ENCODE results near the gene COPG1.

COPG1 gene

DNA sequence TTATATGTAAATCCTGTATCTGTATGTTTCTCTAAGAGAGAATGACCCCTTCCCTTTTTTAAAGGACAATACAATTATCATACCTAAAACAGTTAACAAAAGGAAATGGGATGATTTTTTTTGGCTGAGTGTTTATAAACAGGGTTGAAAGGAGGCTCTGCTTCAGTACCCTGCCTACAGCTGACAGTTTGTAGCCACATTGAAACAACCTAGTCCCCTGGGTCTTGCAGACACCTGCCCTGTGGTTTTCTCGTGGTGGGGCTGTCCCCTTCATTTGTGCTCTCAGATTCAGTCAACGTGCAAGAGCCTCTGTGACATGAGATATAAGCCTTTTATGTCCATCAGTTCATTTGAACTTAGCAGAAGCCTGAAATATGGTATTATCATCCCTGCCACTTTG lies 27.0 kb downstream of the COPG1 start:
- no peak for ATAC-seq
- no peak for TF ChIP-seq PPARA (CRISPR knock-in tag; IDR thresholded peaks at IDR 0.05; ENCODE audit: borderline replicate concordance)
- TF ChIP-seq SNAI2 (CRISPR knock-in tag; IDR thresholded peaks at IDR 0.05) = no peak
- no peak for TF ChIP-seq ISL1 (CRISPR knock-in tag; IDR thresholded peaks at IDR 0.05)
- TF ChIP-seq TOX (CRISPR knock-in tag; IDR thresholded peaks at IDR 0.05; ENCODE audit: borderline replicate concordance) = no peak
- TF ChIP-seq ZNF70 (CRISPR knock-in tag; IDR thresholded peaks at IDR 0.05) = no peak
- no peak for TF ChIP-seq ZFP30 (CRISPR knock-in tag; IDR thresholded peaks at IDR 0.05)
- TF ChIP-seq CSDC2 (CRISPR knock-in tag; IDR thresholded peaks at IDR 0.05) = no peak
- no peak for TF ChIP-seq ZNF8 (CRISPR knock-in tag; IDR thresholded peaks at IDR 0.05)
- no peak for TF ChIP-seq ZNF565 (CRISPR knock-in tag; conservative IDR thresholded peaks at IDR 0.05; ENCODE audit: low read depth)
- no peak for TF ChIP-seq ARNTL (CRISPR knock-in tag; IDR thresholded peaks at IDR 0.05; ENCODE audit: borderline replicate concordance, low read depth)
- TF ChIP-seq, protein P1, sequence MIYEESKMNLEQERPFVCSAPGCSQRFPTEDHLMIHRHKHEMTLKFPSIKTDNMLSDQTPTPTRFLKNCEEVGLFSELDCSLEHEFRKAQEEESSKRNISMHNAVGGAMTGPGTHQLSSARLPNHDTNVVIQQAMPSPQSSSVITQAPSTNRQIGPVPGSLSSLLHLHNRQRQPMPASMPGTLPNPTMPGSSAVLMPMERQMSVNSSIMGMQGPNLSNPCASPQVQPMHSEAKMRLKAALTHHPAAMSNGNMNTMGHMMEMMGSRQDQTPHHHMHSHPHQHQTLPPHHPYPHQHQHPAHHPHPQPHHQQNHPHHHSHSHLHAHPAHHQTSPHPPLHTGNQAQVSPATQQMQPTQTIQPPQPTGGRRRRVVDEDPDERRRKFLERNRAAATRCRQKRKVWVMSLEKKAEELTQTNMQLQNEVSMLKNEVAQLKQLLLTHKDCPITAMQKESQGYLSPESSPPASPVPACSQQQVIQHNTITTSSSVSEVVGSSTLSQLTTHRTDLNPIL (CRISPR knock-in tag; IDR thresholded peaks at IDR 0.05; ENCODE audit: low read depth) = no peak
- TF ChIP-seq, protein P2, sequence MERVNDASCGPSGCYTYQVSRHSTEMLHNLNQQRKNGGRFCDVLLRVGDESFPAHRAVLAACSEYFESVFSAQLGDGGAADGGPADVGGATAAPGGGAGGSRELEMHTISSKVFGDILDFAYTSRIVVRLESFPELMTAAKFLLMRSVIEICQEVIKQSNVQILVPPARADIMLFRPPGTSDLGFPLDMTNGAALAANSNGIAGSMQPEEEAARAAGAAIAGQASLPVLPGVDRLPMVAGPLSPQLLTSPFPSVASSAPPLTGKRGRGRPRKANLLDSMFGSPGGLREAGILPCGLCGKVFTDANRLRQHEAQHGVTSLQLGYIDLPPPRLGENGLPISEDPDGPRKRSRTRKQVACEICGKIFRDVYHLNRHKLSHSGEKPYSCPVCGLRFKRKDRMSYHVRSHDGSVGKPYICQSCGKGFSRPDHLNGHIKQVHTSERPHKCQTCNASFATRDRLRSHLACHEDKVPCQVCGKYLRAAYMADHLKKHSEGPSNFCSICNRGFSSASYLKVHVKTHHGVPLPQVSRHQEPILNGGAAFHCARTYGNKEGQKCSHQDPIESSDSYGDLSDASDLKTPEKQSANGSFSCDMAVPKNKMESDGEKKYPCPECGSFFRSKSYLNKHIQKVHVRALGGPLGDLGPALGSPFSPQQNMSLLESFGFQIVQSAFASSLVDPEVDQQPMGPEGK (CRISPR knock-in tag; IDR thresholded peaks at IDR 0.05; ENCODE audit: borderline replicate concordance) = no peak
- TF ChIP-seq TCF4 (CRISPR knock-in tag; IDR thresholded peaks at IDR 0.05; ENCODE audit: borderline replicate concordance) = no peak
- no peak for TF ChIP-seq OSR1 (CRISPR knock-in tag; IDR thresholded peaks at IDR 0.05)
- no peak for TF ChIP-seq RARB (CRISPR knock-in tag; IDR thresholded peaks at IDR 0.05)
- no peak for TF ChIP-seq BACH2 (CRISPR knock-in tag; IDR thresholded peaks at IDR 0.05; ENCODE audit: borderline replicate concordance)
- TF ChIP-seq, protein P3, sequence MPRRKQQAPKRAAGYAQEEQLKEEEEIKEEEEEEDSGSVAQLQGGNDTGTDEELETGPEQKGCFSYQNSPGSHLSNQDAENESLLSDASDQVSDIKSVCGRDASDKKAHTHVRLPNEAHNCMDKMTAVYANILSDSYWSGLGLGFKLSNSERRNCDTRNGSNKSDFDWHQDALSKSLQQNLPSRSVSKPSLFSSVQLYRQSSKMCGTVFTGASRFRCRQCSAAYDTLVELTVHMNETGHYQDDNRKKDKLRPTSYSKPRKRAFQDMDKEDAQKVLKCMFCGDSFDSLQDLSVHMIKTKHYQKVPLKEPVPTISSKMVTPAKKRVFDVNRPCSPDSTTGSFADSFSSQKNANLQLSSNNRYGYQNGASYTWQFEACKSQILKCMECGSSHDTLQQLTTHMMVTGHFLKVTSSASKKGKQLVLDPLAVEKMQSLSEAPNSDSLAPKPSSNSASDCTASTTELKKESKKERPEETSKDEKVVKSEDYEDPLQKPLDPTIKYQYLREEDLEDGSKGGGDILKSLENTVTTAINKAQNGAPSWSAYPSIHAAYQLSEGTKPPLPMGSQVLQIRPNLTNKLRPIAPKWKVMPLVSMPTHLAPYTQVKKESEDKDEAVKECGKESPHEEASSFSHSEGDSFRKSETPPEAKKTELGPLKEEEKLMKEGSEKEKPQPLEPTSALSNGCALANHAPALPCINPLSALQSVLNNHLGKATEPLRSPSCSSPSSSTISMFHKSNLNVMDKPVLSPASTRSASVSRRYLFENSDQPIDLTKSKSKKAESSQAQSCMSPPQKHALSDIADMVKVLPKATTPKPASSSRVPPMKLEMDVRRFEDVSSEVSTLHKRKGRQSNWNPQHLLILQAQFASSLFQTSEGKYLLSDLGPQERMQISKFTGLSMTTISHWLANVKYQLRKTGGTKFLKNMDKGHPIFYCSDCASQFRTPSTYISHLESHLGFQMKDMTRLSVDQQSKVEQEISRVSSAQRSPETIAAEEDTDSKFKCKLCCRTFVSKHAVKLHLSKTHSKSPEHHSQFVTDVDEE (CRISPR knock-in tag; IDR thresholded peaks at IDR 0.05) = no peak
- TF ChIP-seq, protein P4, sequence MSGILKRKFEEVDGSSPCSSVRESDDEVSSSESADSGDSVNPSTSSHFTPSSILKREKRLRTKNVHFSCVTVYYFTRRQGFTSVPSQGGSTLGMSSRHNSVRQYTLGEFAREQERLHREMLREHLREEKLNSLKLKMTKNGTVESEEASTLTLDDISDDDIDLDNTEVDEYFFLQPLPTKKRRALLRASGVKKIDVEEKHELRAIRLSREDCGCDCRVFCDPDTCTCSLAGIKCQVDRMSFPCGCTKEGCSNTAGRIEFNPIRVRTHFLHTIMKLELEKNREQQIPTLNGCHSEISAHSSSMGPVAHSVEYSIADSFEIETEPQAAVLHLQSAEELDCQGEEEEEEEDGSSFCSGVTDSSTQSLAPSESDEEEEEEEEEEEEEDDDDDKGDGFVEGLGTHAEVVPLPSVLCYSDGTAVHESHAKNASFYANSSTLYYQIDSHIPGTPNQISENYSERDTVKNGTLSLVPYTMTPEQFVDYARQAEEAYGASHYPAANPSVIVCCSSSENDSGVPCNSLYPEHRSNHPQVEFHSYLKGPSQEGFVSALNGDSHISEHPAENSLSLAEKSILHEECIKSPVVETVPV (CRISPR knock-in tag; IDR thresholded peaks at IDR 0.05) = no peak
- no peak for TF ChIP-seq ESRRG (CRISPR knock-in tag; IDR thresholded peaks at IDR 0.05)
- TF ChIP-seq, protein P5, sequence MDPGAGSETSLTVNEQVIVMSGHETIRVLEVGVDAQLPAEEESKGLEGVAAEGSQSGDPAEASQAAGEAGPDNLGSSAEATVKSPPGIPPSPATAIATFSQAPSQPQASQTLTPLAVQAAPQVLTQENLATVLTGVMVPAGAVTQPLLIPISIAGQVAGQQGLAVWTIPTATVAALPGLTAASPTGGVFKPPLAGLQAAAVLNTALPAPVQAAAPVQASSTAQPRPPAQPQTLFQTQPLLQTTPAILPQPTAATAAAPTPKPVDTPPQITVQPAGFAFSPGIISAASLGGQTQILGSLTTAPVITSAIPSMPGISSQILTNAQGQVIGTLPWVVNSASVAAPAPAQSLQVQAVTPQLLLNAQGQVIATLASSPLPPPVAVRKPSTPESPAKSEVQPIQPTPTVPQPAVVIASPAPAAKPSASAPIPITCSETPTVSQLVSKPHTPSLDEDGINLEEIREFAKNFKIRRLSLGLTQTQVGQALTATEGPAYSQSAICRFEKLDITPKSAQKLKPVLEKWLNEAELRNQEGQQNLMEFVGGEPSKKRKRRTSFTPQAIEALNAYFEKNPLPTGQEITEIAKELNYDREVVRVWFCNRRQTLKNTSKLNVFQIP (CRISPR knock-in tag; IDR thresholded peaks at IDR 0.05; ENCODE audit: borderline replicate concordance, low read depth) = no peak

DNA sequence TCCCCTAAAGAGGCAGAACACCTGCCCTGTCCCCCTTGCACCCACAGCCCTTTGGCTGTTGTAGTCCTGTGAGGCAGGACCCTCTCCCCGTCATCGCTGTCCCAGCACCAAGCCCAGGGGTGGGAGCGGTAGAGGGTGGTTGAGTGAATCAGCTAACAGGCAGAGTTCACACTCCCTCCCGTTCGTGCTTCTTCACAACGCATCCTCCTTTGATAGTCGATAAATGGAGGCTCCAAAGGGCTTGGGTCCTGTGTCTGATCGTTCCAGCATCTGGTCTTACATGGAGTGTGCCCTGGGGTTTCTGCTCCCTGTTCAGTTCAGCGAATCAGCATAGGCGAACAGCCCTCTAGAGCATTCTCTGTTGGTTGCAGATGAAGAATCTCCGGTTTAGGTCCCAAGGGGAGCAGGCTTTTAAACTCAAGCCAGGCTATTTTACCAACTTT lies 28.4 kb downstream of the COPG1 start:
- TF ChIP-seq SNAI2 (CRISPR knock-in tag; IDR thresholded peaks at IDR 0.05) (no peak), ARNTL (CRISPR knock-in tag; IDR thresholded peaks at IDR 0.05; ENCODE audit: borderline replicate concordance, low read depth) (no peak), ZFP3 (CRISPR knock-in tag; IDR thresholded peaks at IDR 0.05) (no peak)
- ATAC-seq = peak; percentile 12; the same call in 2 of the 3 replicates

DNA sequence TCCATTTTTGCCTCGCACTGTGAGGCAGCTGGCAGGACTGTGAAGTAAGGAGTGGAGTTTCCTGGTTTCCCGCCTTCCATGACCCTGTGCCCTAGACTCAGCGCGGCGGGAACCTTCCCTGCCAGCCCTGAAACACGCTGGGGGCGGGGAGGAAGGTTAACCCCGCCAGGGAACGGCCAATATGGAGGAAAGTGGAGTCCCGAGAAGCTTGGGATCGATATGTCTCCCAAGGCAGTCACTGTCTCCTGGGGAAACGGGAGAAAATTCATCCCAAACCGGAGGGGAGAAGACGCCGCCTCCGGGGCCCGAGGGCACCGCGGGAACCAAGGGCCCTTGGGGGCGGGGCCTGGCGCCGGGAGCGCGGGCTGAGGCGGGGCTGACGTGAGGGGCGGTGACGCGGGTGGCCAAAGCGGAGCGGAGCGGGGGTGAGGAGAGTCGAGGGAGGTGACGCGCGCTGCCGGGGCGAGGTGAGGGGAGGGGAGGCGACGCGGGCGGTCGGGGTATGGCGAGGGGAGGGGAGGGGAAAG lies 29.1 kb downstream of the COPG1 start, which contains the start of gene HMCES:
Gene HMCES (plus strand): TSS at position 432 of the 527 bp plus-strand sequence. CDS start 863 bp downstream, outside the sequence.
- peak; percentile 89 for ATAC-seq
- TF ChIP-seq ZNF70 (CRISPR knock-in tag; IDR thresholded peaks at IDR 0.05) = peak; percentile 57; the same call in 1 of the 2 replicates
- no peak for TF ChIP-seq ISL1 (CRISPR knock-in tag; IDR thresholded peaks at IDR 0.05)
- 0 out of 2 replicates have a peak, but pooled peaks have one; percentile 23 for TF ChIP-seq ZFP3 (CRISPR knock-in tag; IDR thresholded peaks at IDR 0.05)
- TF ChIP-seq, protein P3 (CRISPR knock-in tag; IDR thresholded peaks at IDR 0.05) = peak; percentile 42; the same call in 1 of the 2 replicates

Data from SK-N-SH treated with all-trans-retinoic acid at 6 μM for 48 hours (cell line).